Muscle layer of colon (tissue), 2 donors: Measurements from ENCODE around the gene CST4.

Experiments used
- H3K27ac ChIP-seq: one replicate; pipeline ENCODE4 v1.7.0; 2013; ENCODE audit warnings: low read depth, mild to moderate bottlenecking, low read length, moderate library complexity
- H3K27me3 ChIP-seq, 2 donors: one replicate each; pipeline ENCODE4 v1.7.0; 2013; ENCODE audit warnings: low read length in 2 of 2, mild to moderate bottlenecking in 2 of 2; ENCODE audit not compliant: insufficient read depth in 2 of 2, control insufficient read depth in 1 of 2
- H3K36me3 ChIP-seq: one replicate; pipeline ENCODE4 v1.7.0; 2013; ENCODE audit warnings: mild to moderate bottlenecking, low read length; ENCODE audit not compliant: insufficient read depth
- H3K4me1 ChIP-seq: one replicate; pipeline ENCODE4 v1.7.0; 2013; ENCODE audit warnings: mild to moderate bottlenecking, low read length; ENCODE audit not compliant: insufficient read depth
- H3K4me3 ChIP-seq, 2 donors: one replicate each; pipeline ENCODE4 v1.7.0; 2013; ENCODE audit warnings: low read length in 2 of 2, low read depth in 1 of 2, mild to moderate bottlenecking in 1 of 2, moderate library complexity in 1 of 2
- H3K9ac ChIP-seq: one replicate; pipeline ENCODE4 v1.7.0; 2013; ENCODE audit warnings: low read length
- H3K9me3 ChIP-seq: one replicate; pipeline ENCODE4 v1.7.0; 2013; ENCODE audit warnings: mild to moderate bottlenecking, low read length
- donor health status: abdominal sarcoma.
- donor health status: Adenocarcinoma of cecum.

The CST4 gene

DNA sequence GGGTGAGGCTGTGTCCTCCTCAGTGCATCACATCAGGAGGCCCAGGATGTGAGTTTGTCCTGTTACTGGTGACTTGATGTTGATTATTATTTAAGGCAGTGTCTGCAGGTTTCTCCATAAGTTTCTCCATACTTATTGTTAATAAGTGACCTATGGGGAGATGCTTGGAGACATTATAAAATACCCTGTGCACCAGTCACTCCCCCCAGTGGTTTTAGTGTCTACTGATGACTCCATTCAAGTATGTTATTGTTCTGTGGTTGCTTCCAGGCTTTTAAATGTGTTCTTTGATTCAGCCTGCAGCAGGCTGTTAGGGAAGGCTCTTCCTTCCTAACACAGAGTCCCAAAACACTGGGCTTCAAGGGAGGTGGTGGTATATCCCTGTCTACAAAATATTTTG lies 36.5 kb downstream of the CST4 start:
- H3K36me3 ChIP-seq: no peaks in the 10 kb centered on the region
- no peak overlapping the region for H3K4me3 ChIP-seq
- no peak overlapping the region for H3K9ac ChIP-seq
- no peaks in the 10 kb centered on the region for H3K27me3 ChIP-seq
- peaks cover 21% of the 10 kb centered on the region for H3K4me1 ChIP-seq
- H3K9me3 ChIP-seq: no peaks in the 10 kb centered on the region
- no peak overlapping the region for H3K27ac ChIP-seq

DNA sequence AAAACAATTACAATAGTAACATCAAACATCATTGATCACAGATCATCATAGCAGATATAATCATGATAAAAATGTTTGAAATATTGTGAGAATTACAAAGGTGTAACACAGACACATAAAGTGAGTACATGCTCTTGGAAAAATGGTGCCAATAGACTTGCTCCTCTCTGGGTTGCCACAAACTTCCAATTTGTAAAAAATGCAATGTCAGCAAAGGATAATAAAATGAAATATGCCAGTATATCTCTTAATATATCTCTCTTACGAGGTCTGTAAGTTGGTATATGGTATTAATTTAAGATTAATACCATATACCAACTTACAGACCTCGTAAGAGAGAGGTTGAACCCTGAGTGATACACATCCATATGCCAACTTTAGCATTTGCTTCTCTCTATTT lies 37.7 kb downstream of the CST4 start:
- Histone ChIP-seq H3K4me3 (no peak overlapping the region), H3K27me3 (no peaks in the 10 kb centered on the region), H3K36me3 (no peaks in the 10 kb centered on the region), H3K9me3 (no peaks in the 10 kb centered on the region), H3K9ac (no peak overlapping the region), H3K4me1 (peaks cover 21% of the 10 kb centered on the region), H3K27ac (no peak overlapping the region)

DNA sequence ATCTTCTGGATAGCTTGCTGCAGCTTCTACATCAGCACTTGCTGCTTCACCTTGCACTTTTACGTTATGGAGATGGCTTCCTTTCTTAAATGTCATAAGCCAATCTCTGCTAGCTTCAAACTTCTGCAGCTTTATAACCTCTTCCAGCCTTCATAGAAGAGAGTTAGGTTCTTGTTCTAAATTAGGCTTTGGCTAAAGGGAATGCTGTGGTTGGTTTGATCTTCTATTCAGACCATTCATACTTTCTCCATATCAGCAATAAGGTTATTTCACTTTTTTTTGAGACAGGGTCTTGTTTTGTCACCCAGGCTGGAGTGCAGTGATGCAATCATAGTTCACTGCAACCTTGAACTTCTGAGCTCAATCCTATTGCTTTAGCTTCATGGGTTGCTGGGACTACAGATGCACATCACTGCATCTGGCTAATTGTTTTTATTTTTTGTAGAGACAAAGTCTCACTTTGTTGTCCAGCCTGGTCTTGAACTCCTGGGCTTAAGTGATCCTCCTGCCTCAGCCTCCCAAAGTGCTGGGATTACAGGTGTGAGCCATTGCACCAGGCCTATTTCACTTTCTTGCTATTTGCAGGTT lies 38.9 kb downstream of the CST4 start:
- peaks cover 20% of the 10 kb centered on the region for H3K4me1 ChIP-seq
- no peaks in the 10 kb centered on the region for H3K9me3 ChIP-seq

DNA sequence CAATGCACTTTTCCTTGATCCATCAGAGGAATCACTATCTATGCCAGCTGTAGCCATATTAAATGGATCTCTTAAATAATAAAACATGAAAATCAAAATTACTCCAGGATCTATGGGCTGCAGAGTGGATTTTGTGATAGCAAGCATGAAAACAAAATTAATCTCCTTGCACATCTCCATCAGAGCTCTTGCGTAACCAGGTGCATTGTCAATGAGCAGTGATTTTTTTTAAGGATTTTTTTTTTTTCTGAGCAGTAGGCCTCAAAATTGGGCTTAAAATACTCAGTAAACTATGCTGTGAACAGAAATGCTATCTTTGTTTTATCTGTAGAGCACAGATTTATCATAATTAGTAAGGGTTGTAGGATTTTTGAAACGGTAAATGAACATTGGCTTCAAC lies 39.6 kb downstream of the CST4 start:
- no peak overlapping the region for H3K4me3 ChIP-seq
- no peak overlapping the region for H3K27ac ChIP-seq
- no peak overlapping the region for H3K9ac ChIP-seq
- no peaks in the 10 kb centered on the region for H3K9me3 ChIP-seq
- H3K36me3 ChIP-seq: no peaks in the 10 kb centered on the region
- H3K4me1 ChIP-seq: peaks cover 14% of the 10 kb centered on the region
- no peaks in the 10 kb centered on the region for H3K27me3 ChIP-seq

More for the DNA sequence above, 38.9 kb downstream of the CST4 start:
- H3K27ac ChIP-seq: no peak overlapping the region
- H3K27me3 ChIP-seq: no peaks in the 10 kb centered on the region
- H3K36me3 ChIP-seq: no peaks in the 10 kb centered on the region
- no peak overlapping the region for H3K4me3 ChIP-seq
- no peak overlapping the region for H3K9ac ChIP-seq

DNA sequence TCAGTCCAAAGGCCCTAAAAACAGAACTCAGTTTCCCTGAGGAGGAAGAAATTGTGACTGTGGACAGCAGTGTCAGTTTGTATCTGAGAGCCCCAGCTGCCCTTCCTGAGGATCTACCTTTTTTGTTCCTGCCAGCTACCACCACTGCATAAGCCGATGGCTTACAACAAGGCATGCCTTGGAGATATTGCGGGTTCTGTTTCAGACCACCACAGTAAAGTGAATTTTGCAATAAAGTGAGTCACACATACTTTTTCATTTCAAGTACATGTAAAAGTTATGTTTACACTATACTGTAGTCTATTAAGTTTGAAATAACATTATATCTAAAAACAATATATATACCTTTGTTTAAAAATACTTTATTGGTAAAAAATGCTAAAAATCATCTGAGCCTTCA lies 41.5 kb downstream of the CST4 start:
- H3K4me3 ChIP-seq: no peak overlapping the region
- H3K4me1 ChIP-seq: peaks cover 5% of the 10 kb centered on the region
- no peak overlapping the region for H3K27ac ChIP-seq
- H3K27me3 ChIP-seq: no peaks in the 10 kb centered on the region
- H3K36me3 ChIP-seq: no peaks in the 10 kb centered on the region
- no peak overlapping the region for H3K9ac ChIP-seq
- H3K9me3 ChIP-seq: no peaks in the 10 kb centered on the region

DNA sequence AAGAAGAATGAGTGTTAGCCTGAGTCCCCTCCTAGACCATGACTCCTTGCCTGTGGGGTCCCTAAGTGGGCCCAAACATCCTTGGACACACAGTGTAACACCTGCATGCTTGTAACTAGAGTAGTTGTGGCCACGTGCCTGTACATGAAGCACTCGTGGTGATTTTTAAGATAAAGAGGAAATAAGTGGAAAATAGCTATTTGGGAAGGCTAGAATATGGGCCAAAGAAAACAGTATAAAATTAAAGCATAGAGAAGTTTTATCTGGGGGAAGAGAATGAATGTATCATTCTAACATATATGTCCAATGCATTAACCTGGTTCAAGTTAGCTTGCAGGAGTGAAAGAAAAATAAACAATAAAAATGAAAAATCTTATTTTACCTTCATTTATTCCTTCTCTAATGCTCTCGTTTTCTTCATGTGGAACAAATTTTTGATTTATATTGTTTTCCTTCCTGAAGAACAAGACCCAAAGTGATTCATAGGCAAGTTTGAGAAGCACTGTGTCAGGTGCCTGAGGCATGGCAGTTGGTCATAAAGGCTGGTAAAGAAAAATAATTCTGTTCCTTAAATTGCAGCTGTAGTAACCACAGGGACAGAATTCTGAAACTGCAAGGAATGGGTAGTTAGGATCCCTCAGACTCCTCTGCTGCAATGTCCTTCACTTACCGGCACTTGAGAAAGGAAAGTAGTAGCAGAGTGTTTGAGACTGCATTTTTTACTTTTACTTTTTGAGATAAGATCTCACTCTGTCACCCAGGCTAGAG lies 42.5 kb downstream of the CST4 start:
- Histone ChIP-seq H3K4me3 (no peak overlapping the region), H3K4me1 (peaks cover 11% of the 10 kb centered on the region), H3K9ac (no peak overlapping the region), H3K9me3 (no peaks in the 10 kb centered on the region), H3K36me3 (no peaks in the 10 kb centered on the region), H3K27ac (no peak overlapping the region), H3K27me3 (no peaks in the 10 kb centered on the region)

DNA sequence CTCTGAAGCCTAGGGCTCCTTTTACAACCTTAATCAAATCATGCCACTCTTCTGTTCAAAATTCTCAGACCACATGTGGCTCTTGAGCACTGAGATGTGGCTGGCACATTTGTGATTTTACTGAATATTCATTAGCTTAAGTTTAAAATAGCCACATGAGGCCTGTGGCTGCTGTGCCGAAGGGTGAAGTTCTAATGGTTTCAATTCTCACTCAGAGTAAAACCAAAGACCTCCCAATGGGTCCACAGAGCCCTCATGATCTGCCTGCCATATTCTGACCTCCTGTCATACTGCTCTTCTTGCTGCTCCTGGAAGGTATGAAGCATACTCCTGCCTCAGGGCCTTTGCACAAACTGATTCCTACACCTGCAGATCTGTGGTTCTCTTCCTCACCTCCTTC lies 43.3 kb downstream of the CST4 start:
- Histone ChIP-seq H3K27me3 (no peaks in the 10 kb centered on the region), H3K4me3 (no peak overlapping the region), H3K27ac (no peak overlapping the region), H3K4me1 (peaks cover 11% of the 10 kb centered on the region), H3K36me3 (no peaks in the 10 kb centered on the region), H3K9me3 (no peaks in the 10 kb centered on the region), H3K9ac (no peak overlapping the region)

DNA sequence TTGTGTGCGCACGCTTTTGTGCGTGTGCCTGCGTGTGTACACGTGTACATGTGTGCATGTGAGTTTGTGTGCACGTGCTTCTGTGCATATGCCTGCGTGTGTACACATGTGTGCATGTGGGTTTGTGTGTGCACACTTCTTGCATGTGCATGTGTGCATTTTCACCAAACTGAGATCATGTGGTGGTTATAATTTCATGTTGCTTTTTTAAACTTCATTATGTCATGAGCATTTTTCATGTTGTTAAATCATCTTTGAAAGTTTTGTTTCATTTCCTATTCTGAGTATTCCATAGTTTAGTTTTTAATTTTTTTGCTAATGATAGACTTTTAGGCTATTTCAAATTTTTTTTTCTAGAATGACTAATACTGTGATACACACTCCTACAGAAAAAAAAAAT lies 44.7 kb downstream of the CST4 start:
- Histone ChIP-seq H3K27ac (no peak overlapping the region), H3K36me3 (no peaks in the 10 kb centered on the region), H3K4me1 (peaks cover 11% of the 10 kb centered on the region)

DNA sequence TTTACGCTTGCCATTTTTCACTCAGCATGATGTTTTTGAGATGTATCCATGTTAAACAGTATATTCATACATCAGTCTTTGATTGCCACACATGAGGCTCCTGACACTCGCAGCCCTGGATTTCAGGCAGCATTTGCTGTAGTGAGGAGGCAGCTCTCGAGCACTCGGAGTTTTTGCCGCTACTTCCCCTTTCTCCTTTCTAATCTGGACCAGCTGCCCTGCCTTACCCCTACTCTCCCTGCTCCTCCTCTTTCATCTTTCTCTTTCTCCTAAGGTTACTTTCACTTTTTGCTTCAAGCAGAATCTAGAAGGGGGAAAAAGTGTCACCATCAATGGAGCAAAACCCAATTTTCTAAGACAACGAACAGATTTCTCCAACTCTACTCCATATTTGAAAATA lies 45.2 kb downstream of the CST4 start:
- Histone ChIP-seq H3K27me3 (no peaks in the 10 kb centered on the region), H3K36me3 (no peaks in the 10 kb centered on the region), H3K27ac (no peak overlapping the region), H3K4me1 (peaks cover 11% of the 10 kb centered on the region), H3K9me3 (no peaks in the 10 kb centered on the region), H3K9ac (no peak overlapping the region), H3K4me3 (no peak overlapping the region)

More for the DNA sequence above, 44.7 kb downstream of the CST4 start:
- Histone ChIP-seq H3K27me3 (no peaks in the 10 kb centered on the region), H3K9ac (no peak overlapping the region), H3K4me3 (no peak overlapping the region), H3K9me3 (no peaks in the 10 kb centered on the region)

DNA sequence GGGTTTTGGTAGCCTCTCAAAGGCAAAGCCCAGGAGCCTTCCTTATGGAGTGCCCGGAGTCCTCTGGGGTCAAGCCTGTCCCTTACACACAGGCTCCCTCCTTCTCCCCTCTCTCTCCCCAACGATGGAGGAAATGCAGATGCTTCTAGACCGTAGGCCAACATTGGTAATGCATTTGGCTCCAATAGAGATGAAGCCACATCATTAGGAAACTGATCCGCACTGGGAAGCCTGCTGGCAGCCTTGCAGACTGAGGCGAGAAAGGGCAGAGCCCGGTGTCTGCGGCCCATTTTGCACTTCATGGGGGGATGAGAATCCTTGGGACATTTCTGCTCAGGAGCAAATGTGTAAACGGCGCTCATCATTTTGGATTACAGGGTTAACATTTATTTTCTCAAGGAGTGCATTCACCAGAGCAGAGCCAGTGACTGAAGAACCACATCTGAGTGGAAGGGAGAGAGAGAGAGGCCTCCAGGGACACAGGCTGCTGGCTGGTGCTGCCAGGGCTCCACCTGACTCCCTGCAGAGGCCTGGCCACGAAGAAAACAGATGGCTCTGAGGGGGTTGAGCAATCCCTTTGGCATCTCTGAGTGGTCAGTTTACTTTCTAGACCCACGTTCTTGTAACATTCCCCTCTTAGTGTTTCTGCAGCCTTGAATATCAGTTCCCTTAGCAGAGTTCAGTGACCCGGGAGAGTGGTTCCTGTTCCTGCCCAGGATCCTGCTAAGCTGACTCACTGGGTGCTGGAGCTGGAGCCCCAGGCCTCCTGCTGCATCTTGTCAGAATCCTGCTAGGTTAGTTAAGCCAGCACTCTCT lies 46.7 kb downstream of the CST4 start:
- H3K27me3 ChIP-seq: no peaks in the 10 kb centered on the region
- H3K27ac ChIP-seq: peak overlapping the region; percentile 42
- H3K9ac ChIP-seq: no peak overlapping the region
- H3K36me3 ChIP-seq: no peaks in the 10 kb centered on the region
- H3K4me1 ChIP-seq: peaks cover 11% of the 10 kb centered on the region
- no peaks in the 10 kb centered on the region for H3K9me3 ChIP-seq
- H3K4me3 ChIP-seq: no peak overlapping the region

DNA sequence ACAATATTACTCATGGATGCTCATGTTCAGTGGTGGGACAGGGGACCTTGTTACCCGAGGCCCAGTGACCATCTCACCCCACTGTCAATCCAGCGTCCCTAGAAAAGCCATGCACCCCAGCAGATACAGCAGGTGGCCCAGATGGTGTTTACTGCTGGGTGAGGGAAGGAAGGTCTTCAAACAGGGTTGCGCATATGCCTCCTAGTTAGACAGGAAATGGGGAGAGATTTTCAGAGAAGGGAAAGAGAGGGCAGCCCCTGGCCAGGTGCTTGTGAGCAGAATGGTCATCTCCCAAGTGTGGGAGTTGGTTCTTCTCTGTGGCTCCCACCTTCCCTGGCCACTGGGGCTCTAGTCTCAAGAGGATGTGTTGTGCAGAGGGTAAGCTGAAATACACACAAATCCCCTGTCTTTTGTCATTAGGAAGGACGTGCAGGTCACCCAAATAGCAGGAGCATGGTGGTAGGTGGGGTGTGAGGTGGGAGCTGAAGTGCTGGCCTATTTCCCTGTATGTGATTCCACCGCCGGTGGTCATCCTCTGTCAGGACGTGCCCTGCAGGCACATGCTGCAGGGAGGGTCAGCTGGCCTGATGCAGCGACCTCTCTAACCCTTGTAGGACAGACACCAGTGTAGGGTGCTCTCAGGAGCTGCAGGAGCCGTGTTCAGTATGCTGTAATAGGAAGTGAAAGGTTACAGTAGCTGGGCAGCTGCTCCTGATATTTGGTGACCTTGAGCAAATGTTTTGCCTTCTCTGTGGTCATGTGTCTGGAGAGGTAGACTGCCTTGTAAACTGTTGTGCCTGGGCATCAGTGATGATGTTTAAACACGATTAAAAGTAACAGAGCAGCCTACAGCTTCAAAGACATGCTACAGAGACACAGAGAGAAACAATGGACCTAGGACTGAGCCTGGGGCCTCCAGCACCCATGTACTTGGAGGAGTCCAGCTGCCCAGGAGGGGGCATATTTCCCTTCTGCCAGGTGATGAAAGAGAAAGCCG lies 47.9 kb downstream of the CST4 start:
- Histone ChIP-seq H3K9ac (no peak overlapping the region), H3K9me3 (no peaks in the 10 kb centered on the region), H3K36me3 (no peaks in the 10 kb centered on the region), H3K4me3 (no peak overlapping the region), H3K27me3 (no peaks in the 10 kb centered on the region), H3K4me1 (peaks cover 19% of the 10 kb centered on the region), H3K27ac (no peak overlapping the region)
